CD14-positive monocyte (primary cell): ENCODE data around the gene IL4R. TPM values are rescaled to one million over a fixed set of nuclear protein-coding genes. Genes with fewer than 3 reads are reported as not detected.

Source experiments
- DNase-seq, 3 donors: peaks; one replicate each; pipeline ENCODE4 v3.0.0-alpha.2; 2011 to 2022
- H2AFZ ChIP-seq: 2 replicates; pipeline ENCODE4 v1.6.0; 2012; ENCODE audit warnings: mild to moderate bottlenecking, low read depth, low read length, inconsistent platforms; ENCODE audit not compliant: insufficient read depth, poor library complexity, severe bottlenecking
- H3K27ac ChIP-seq, 2 donors: 1 replicate in 1 of 2; 2 replicates in 1 of 2; pipeline ENCODE4 v1.5.1; 2012 to 2013; ENCODE audit warnings: low read length in 2 of 2, control low read depth in 1 of 2, inconsistent platforms in 1 of 2, low read depth in 1 of 2, mild to moderate bottlenecking in 1 of 2
- H3K27me3 ChIP-seq, 2 donors: one replicate each; pipeline versions ENCODE4 v1.6.0 to v1.6.1; 2011 to 2013; ENCODE audit warnings: low read length in 2 of 2; ENCODE audit not compliant: control insufficient read depth in 2 of 2, insufficient read depth in 2 of 2
- H3K36me3 ChIP-seq, 2 donors: replicated peaks in 1 of 2; 1 replicate in 1 of 2; 2 replicates in 1 of 2; pipeline versions ENCODE4 v1.5.1 to v1.6.1; 2012 to 2013; ENCODE audit warnings: low read length in 2 of 2, control low read depth in 1 of 2, inconsistent platforms in 1 of 2, mild to moderate bottlenecking in 1 of 2; ENCODE audit not compliant: insufficient read depth in 2 of 2, control insufficient read depth in 1 of 2
- H3K4me1 ChIP-seq, 2 donors: 1 replicate in 1 of 2; 2 replicates in 1 of 2; pipeline versions ENCODE4 v1.5.1 to v1.6.1; 2012 to 2013; ENCODE audit warnings: low read length in 2 of 2, control low read depth in 1 of 2, inconsistent platforms in 1 of 2, mild to moderate bottlenecking in 1 of 2, moderate library complexity in 1 of 2; ENCODE audit not compliant: insufficient read depth in 2 of 2, control insufficient read depth in 1 of 2
- H3K4me2 ChIP-seq: replicated peaks from 2 replicates; pipeline ENCODE3; 2012; ENCODE audit warnings: low read length, moderate library complexity, mild to moderate bottlenecking; ENCODE audit not compliant: poor library complexity, severe bottlenecking; ENCODE audit errors: extremely low read depth
- H3K4me3 ChIP-seq, 3 experiments: fragments of 200-600 bp in 1 of 3; sonication (generic) in 1 of 3; replicated peaks in 1 of 3; 1 replicate in 2 of 3; 2 replicates in 1 of 3; pipeline ENCODE4 v1.5.1; 2011 to 2013; ENCODE audit warnings: low read length in 3 of 3, mild to moderate bottlenecking in 3 of 3, control low read depth in 2 of 3, low read depth in 2 of 3, inconsistent platforms in 1 of 3, moderate library complexity in 1 of 3
- H3K79me2 ChIP-seq: 2 replicates; pipeline ENCODE4 v1.6.0; 2012; ENCODE audit warnings: mild to moderate bottlenecking, control low read depth, inconsistent platforms, low read length, moderate library complexity; ENCODE audit not compliant: insufficient read depth
- H3K9ac ChIP-seq: 2 replicates; pipeline ENCODE4 v1.6.0; 2017; ENCODE audit warnings: low read length, mild to moderate bottlenecking; ENCODE audit not compliant: insufficient read depth, poor library complexity, severe bottlenecking
- H3K9me3 ChIP-seq, 2 donors: replicated peaks in 1 of 2; 1 replicate in 1 of 2; 2 replicates in 1 of 2; pipeline versions ENCODE4 v1.5.1 to v1.6.1; 2012 to 2013; ENCODE audit warnings: low read length in 2 of 2, control low read depth in 1 of 2; ENCODE audit not compliant: control insufficient read depth in 1 of 2, insufficient read depth in 1 of 2
- H4K20me1 ChIP-seq: 2 replicates; pipeline ENCODE4 v1.6.0; 2012; ENCODE audit warnings: mild to moderate bottlenecking, low read length, control low read depth, moderate library complexity; ENCODE audit not compliant: insufficient read depth
- H3K27ac Mint-ChIP-seq, 7 donors: one replicate each; pipeline ENCODE4 v1.8.0; 2020; ENCODE audit warnings: mild to moderate bottlenecking in 7 of 7, mixed read lengths in 7 of 7, moderate library complexity in 6 of 7, inconsistent platforms in 2 of 7
- H3K27me3 Mint-ChIP-seq, 3 donors: one replicate each; pipeline ENCODE4 v1.8.0; 2021 to 2022; ENCODE audit warnings: low read depth in 3 of 3, mild to moderate bottlenecking in 3 of 3, mixed read lengths in 3 of 3, moderate library complexity in 3 of 3, inconsistent platforms in 1 of 3
- H3K36me3 Mint-ChIP-seq, 2 donors: one replicate each; pipeline ENCODE4 v1.8.0; 2020; ENCODE audit warnings: mixed read lengths in 2 of 2, inconsistent platforms in 1 of 2, mild to moderate bottlenecking in 1 of 2
- H3K4me1 Mint-ChIP-seq: one replicate; pipeline ENCODE4 v1.8.0; 2020; ENCODE audit warnings: mild to moderate bottlenecking, mixed read lengths
- H3K4me3 Mint-ChIP-seq, 2 donors: one replicate each; pipeline ENCODE4 v1.8.0; 2020; ENCODE audit warnings: mild to moderate bottlenecking in 2 of 2, mixed read lengths in 2 of 2, moderate library complexity in 1 of 2
- H3K9me3 Mint-ChIP-seq, 7 donors: one replicate each; pipeline ENCODE4 v1.8.0; 2020 to 2022; ENCODE audit warnings: mixed read lengths in 7 of 7, mild to moderate bottlenecking in 6 of 7, moderate library complexity in 6 of 7, inconsistent platforms in 2 of 7
- WGBS: methylation state at CpG from one replicate; pipeline ENCODE4 v1.1.5; 2013; ENCODE audit warnings: missing lambda C conversion rate; ENCODE audit not compliant: insufficient coverage; 5-methylcytosine and 5-hydroxymethylcytosine counted together
- intact Hi-C, 2 donors: fragments of 100-400 bp; cut with micrococcal nuclease; formaldehyde crosslinking; loops; one replicate each; pipeline versions ENCODE4 v1.15.0 to v1.15.1; 2023
- polyA plus RNA-seq, 3 donors: library from polyadenylated mRNA; depleted of rRNA in 1 of 3; unstranded in 2 of 3; stranded (reverse) in 1 of 3; fragments of 300-500 nt in 2 of 3; fragments of >200 nt in 1 of 3; fragmentation: Illumina TruSeq in 2 of 3; gene quantifications; 1 replicate in 2 of 3; 2 replicates in 1 of 3; pipeline ENCODE4 v1.2.3, GENCODE V29; 2012 to 2021
- TF ChIP-seq, protein P1 (sequence below): fragments of 200-600 bp; IDR thresholded peaks from one replicate; pipeline ENCODE4 v1.8.0; 2022; ENCODE audit warnings: antibody characterized with exemption, mild to moderate bottlenecking

IL4R gene
- polyA plus RNA-seq, 3 donors, result 25.1 to 80.4 (median 35.6) TPM

DNA sequence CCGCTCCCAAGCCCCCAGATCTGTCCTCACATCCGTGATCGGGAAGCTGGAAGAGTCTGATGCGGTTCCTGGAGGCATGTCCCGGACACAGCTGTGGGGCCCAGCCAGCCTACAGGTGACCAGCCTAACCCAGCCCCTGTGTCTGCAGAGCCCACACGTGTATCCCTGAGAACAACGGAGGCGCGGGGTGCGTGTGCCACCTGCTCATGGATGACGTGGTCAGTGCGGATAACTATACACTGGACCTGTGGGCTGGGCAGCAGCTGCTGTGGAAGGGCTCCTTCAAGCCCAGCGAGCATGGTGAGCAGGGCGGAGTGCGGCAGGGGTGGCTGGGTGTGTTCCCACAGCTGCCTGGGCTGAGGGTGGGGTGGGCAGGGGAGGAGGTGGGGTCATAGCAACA, 30.9 kb downstream of the IL4R start:
- no peak overlapping the region for H3K4me3 Mint-ChIP-seq

DNA sequence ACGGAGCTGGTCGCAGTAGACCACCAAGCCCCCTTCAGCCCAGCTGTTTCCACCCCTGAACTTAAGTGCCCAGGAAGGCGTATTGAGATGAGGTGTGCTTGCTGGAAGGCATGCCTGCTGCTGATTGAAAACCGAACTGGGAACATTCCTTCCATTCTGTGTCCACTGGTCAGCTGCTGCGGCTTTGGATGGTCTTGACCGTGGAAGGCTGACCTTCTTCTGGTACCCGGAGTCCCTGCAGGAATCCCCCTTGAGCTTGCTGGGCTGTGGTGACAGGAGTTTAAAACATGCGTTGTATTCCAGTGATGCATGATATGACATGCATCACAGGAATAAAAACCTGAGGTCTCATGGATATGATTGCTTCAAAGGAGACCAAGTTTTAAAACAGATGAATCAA, 31.4 kb downstream of the IL4R start:
- no peak overlapping the region for H3K4me3 ChIP-seq
- peaks cover 35 to 43% of the 10 kb centered on the region in 2 donors for H3K4me1 ChIP-seq
- Mint-ChIP-seq H3K27me3 (peaks cover 0 to 6% (median 0%) of the 10 kb centered on the region in 3 donors), H3K36me3 (peaks cover 80 to 95% of the 10 kb centered on the region in 2 donors), H3K27ac (peak overlapping the region in 5 of 7 donors; percentile 11 to 86 (median 44)), H3K4me1 (peaks cover 43% of the 10 kb centered on the region), H3K9me3 (peaks cover 0 to 4% (median 0%) of the 10 kb centered on the region in 7 donors), H3K4me3 (no peak overlapping the region)
- peaks cover 66 to 86% of the 10 kb centered on the region in 2 donors for H3K36me3 ChIP-seq
- no peak overlapping the region for H3K4me2 ChIP-seq
- peaks cover 42% of the 10 kb centered on the region for H3K79me2 ChIP-seq
- H4K20me1 ChIP-seq, result peaks cover 21% of the 10 kb centered on the region
- TF ChIP-seq, protein P1, sequence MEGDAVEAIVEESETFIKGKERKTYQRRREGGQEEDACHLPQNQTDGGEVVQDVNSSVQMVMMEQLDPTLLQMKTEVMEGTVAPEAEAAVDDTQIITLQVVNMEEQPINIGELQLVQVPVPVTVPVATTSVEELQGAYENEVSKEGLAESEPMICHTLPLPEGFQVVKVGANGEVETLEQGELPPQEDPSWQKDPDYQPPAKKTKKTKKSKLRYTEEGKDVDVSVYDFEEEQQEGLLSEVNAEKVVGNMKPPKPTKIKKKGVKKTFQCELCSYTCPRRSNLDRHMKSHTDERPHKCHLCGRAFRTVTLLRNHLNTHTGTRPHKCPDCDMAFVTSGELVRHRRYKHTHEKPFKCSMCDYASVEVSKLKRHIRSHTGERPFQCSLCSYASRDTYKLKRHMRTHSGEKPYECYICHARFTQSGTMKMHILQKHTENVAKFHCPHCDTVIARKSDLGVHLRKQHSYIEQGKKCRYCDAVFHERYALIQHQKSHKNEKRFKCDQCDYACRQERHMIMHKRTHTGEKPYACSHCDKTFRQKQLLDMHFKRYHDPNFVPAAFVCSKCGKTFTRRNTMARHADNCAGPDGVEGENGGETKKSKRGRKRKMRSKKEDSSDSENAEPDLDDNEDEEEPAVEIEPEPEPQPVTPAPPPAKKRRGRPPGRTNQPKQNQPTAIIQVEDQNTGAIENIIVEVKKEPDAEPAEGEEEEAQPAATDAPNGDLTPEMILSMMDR, result no peak
- no peak overlapping the region for H2AFZ ChIP-seq
- H3K27ac ChIP-seq, result no peak overlapping the region
- H3K9me3 ChIP-seq, result no peaks in the 10 kb centered on the region
- no peaks in the 10 kb centered on the region for H3K27me3 ChIP-seq
- H3K9ac ChIP-seq, result no peak overlapping the region
- WGBS, result 92% methylated on average over 4 of the region's 8 CpGs
- intact Hi-C loops, result loop anchor here in 1 of 2 donors (5.0 kb wide), 1 partner anchor 33 kb away; the partner anchor contains the start of gene IL4R
- DNase-seq, result no peak

More for the DNA sequence above, 30.9 kb downstream of the IL4R start:
- Histone ChIP-seq H3K4me1 (peaks cover 37 to 48% of the 10 kb centered on the region in 2 donors), H4K20me1 (peaks cover 25% of the 10 kb centered on the region), H3K27me3 (no peaks in the 10 kb centered on the region), H2AFZ (no peak overlapping the region), H3K9me3 (no peaks in the 10 kb centered on the region), H3K36me3 (peaks cover 66 to 86% of the 10 kb centered on the region in 2 donors), H3K79me2 (peaks cover 47% of the 10 kb centered on the region), H3K9ac (no peak overlapping the region), H3K27ac (peak overlapping the region in 1 of 2 donors; percentile 31), H3K4me2 (no peak overlapping the region), H3K4me3 (no peak overlapping the region)
- Mint-ChIP-seq H3K4me1 (peaks cover 46% of the 10 kb centered on the region), H3K9me3 (peaks cover 0 to 3% (median 0%) of the 10 kb centered on the region in 7 donors), H3K27me3 (peaks cover 0 to 6% (median 0%) of the 10 kb centered on the region in 3 donors), H3K27ac (peak overlapping the region in 2 of 7 donors; percentile 44 to 49), H3K36me3 (peaks cover 80 to 95% of the 10 kb centered on the region in 2 donors)
- WGBS, result 98% methylated on average over 13 of the region's 15 CpGs
- TF ChIP-seq, protein P1, result no peak
- DNase-seq, result no peak
- intact Hi-C loops, result loop anchor here in 1 of 2 donors (5.0 kb wide), 1 partner anchor 32 kb away; the partner anchor contains the start of gene IL4R
